GM12878 (cell line): ENCODE data around the gene RYR2. TPM values are rescaled to one million over a fixed set of nuclear protein-coding genes. Genes with fewer than 3 reads are reported as not detected.

Experiments used
- ATAC-seq: fragments of 200-7000 bp; cut with Tn5 transposase; 3 replicates; pipeline ENCODE4 v1.9.1; 2020; ENCODE audit warnings: mild to moderate bottlenecking, moderate library complexity
- BruUV-seq: library from RNA; stranded (reverse); fragments of 400-500 nt; replicated peaks from 2 replicates; lab custom pipeline; 2021; lab: Mats Ljungman, UMichigan
- CTCF ChIA-PET: fragments of 300-600 bp; sonication (Branson Sonifier 250); formaldehyde crosslinking; extraction: SDS; loops from one replicate; lab custom pipeline; 2021; ENCODE audit warnings: inconsistent platforms; lab: Yijun Ruan, JAX
- POLR2A ChIA-PET: fragments of 350-600 bp; formaldehyde crosslinking; extraction: SDS; loops from one replicate; lab custom pipeline; 2021; ENCODE audit warnings: inconsistent platforms; lab: Charles Lee
- RAD21 ChIA-PET: fragments of 300-600 bp; sonication (Branson Sonifier 250); formaldehyde crosslinking; loops from one replicate; lab custom pipeline; 2023; ENCODE audit warnings: antibody characterized with exemption; ENCODE audit not compliant: unreplicated experiment; lab: Charles Lee
- SMC1A ChIA-PET: fragments of 300-600 bp; sonication (Branson Sonifier 250); formaldehyde crosslinking; loops from one replicate; lab custom pipeline; 2023; ENCODE audit not compliant: unreplicated experiment, uncharacterized antibody; lab: Charles Lee
- DNase-seq: peaks from one replicate; pipeline ENCODE4 v3.0.0-alpha.2; 2011; ENCODE audit warnings: low read depth, low spot score
- FAIRE-seq: peaks from 3 replicates; lab custom pipeline; 2011; peaks lifted over from hg19 to GRCh38; lab: Jason Lieb, UNC
- H2AFZ ChIP-seq: 2 replicates; pipeline ENCODE4 v1.6.0; 2011; ENCODE audit warnings: low read depth, low read length, control low read depth; ENCODE audit not compliant: control insufficient read depth
- H3K27ac ChIP-seq: 2 replicates; pipeline ENCODE4 v1.5.1; 2011; ENCODE audit warnings: control low read depth; ENCODE audit not compliant: control insufficient read depth, insufficient read depth
- H3K27me3 ChIP-seq, 2 experiments: replicated peaks in 1 of 2; 2 replicates each; pipeline versions ENCODE4 v1.6.0 to v1.6.1; 2011; ENCODE audit warnings: low read length in 1 of 2; ENCODE audit not compliant: control insufficient read depth in 2 of 2, insufficient read depth in 2 of 2
- H3K36me3 ChIP-seq, 2 experiments: 2 replicates each; pipeline ENCODE4 v1.5.1; 2011; ENCODE audit warnings: low read length in 1 of 2; ENCODE audit not compliant: control insufficient read depth in 2 of 2, insufficient read depth in 2 of 2
- H3K4me1 ChIP-seq: 2 replicates; pipeline ENCODE4 v1.6.1; 2011; ENCODE audit warnings: mild to moderate bottlenecking, low read length, moderate library complexity, mixed read lengths; ENCODE audit not compliant: control insufficient read depth, insufficient read depth
- H3K4me2 ChIP-seq: 2 replicates; pipeline ENCODE4 v1.6.0; 2011; ENCODE audit warnings: control low read depth; ENCODE audit not compliant: control insufficient read depth, insufficient read depth
- H3K4me3 ChIP-seq: fragments of 200-600 bp; sonication (generic); 2 replicates; pipeline ENCODE4 v1.5.1; 2016
- H3K79me2 ChIP-seq: 2 replicates; pipeline ENCODE4 v1.6.0; 2011; ENCODE audit warnings: low read length; ENCODE audit not compliant: control insufficient read depth, insufficient read depth
- H3K9ac ChIP-seq: 2 replicates; pipeline ENCODE4 v1.8.0; 2011; ENCODE audit warnings: low read length, control low read depth, mixed read lengths; ENCODE audit not compliant: control insufficient read depth, insufficient read depth
- H3K9me3 ChIP-seq: replicated peaks from 3 replicates; pipeline ENCODE4 v1.5.1; 2011; ENCODE audit warnings: mild to moderate bottlenecking, low read length; ENCODE audit not compliant: control insufficient read depth, insufficient read depth
- H4K20me1 ChIP-seq: 2 replicates; pipeline ENCODE4 v1.6.0; 2011; ENCODE audit not compliant: control insufficient read depth, insufficient read depth
- CHD1 ChIP-seq: IDR thresholded peaks from 2 replicates; pipeline ENCODE4 v1.6.1; 2012; ENCODE audit warnings: low read depth, low read length, improper control_type of control experiment
- DPF2 ChIP-seq: fragments of 450-650 bp; IDR thresholded peaks from 2 replicates; pipeline ENCODE4 v1.6.1; 2017; ENCODE audit warnings: mild to moderate bottlenecking
- EED ChIP-seq: sonication (generic); IDR thresholded peaks from 2 replicates; pipeline ENCODE4 v1.6.1; 2016; ENCODE audit warnings: antibody characterized with exemption, low read depth
- NBN ChIP-seq: fragments of 450-650 bp; IDR thresholded peaks from 2 replicates; pipeline ENCODE4 v1.6.1; 2016
- NFIC ChIP-seq: IDR thresholded peaks from 2 replicates; pipeline ENCODE4 v1.6.1; 2012; ENCODE audit warnings: low read depth, mild to moderate bottlenecking, inconsistent platforms, low read length, moderate library complexity
- NFYA ChIP-seq: IDR thresholded peaks from 2 replicates; pipeline ENCODE4 v1.6.1; 2011; ENCODE audit warnings: low read depth, mild to moderate bottlenecking, low read length, improper control_type of control experiment, borderline replicate concordance
- PAX8 ChIP-seq: fragments of 450-650 bp; IDR thresholded peaks from 2 replicates; pipeline ENCODE4 v1.6.1; 2017; ENCODE audit warnings: mild to moderate bottlenecking, moderate library complexity
- SMAD1 ChIP-seq: fragments of 450-650 bp; IDR thresholded peaks from 2 replicates; pipeline ENCODE4 v1.6.1; 2018; ENCODE audit warnings: mild to moderate bottlenecking, low read depth; ENCODE audit not compliant: partially characterized antibody
- SRF ChIP-seq, 2 experiments: IDR thresholded peaks; 2 replicates each; pipeline ENCODE4 v1.6.1; 2011; ENCODE audit warnings: low read depth in 2 of 2, low read length in 2 of 2, mild to moderate bottlenecking in 1 of 2, moderate library complexity in 1 of 2
- ZNF217 ChIP-seq: fragments of 450-650 bp; IDR thresholded peaks from 2 replicates; pipeline ENCODE4 v1.6.1; 2017; ENCODE audit warnings: antibody characterized with exemption, mild to moderate bottlenecking
- WGBS: methylation state at CpG from one replicate; pipeline ENCODE4 v1.1.6; 2016; ENCODE audit warnings: low lambda C conversion rate; ENCODE audit not compliant: insufficient replicate concordance, insufficient coverage; ENCODE audit errors: missing lambda C conversion rate; 5-methylcytosine and 5-hydroxymethylcytosine counted together
- in situ Hi-C: fragments of 300-500 bp; cut with MboI; formaldehyde crosslinking; loops from 9 replicates; pipeline ENCODE4 v1.14.3; 2018; ENCODE audit warnings: mixed read lengths
- intact Hi-C: fragments of 100-400 bp; cut with micrococcal nuclease; formaldehyde crosslinking; loops from one replicate; pipeline ENCODE4 v1.14.2; 2022; ENCODE audit not compliant: unreplicated experiment
- polyA plus RNA-seq, 11 experiments: library from polyadenylated mRNA; depleted of rRNA in 4 of 11; unstranded in 6 of 11; stranded (reverse) in 5 of 11; fragments of >200 nt; fragmentation: Nextera tagmentation in 4 of 11; fragmentation: Illumina TruSeq in 1 of 11; extraction: Ambion mirVana in 4 of 11; extraction: Trizol in 1 of 11; gene quantifications; 1 replicate in 1 of 11; 2 replicates in 10 of 11; pipeline versions ENCODE4 v1.2.1 to v1.2.3, GENCODE V29; 2011 to 2016; ENCODE audit warnings: inconsistent platforms in 2 of 11, missing spikeins in 2 of 11, low read depth in 1 of 11
- total RNA-seq, 4 experiments: library from RNA; depleted of rRNA in 3 of 4; stranded (reverse); fragments of >200 nt in 3 of 4; fragmentation: Illumina TruSeq in 1 of 4; extraction: Trizol in 1 of 4; gene quantifications; 2 replicates each; pipeline versions ENCODE4 v1.2.1 to v1.2.3, GENCODE V29; 2013 to 2021
- TF ChIP-seq, protein P1 (sequence below): fragments of 450-650 bp; conservative IDR thresholded peaks from 2 replicates; pipeline ENCODE4 v1.6.1; 2017; ENCODE audit warnings: mild to moderate bottlenecking, moderate library complexity
- TF ChIP-seq, protein P2 (sequence below): fragments of 450-650 bp; IDR thresholded peaks from 2 replicates; pipeline ENCODE4 v1.6.1; 2017; ENCODE audit warnings: mild to moderate bottlenecking, moderate library complexity

The RYR2 gene
- total and polyA plus RNA-seq, 10 of the 15 experiments (the other 5 are each of a cell fraction or from before 2014, with no cell fraction given): 0.01 to 0.04 TPM; not detected in 8

GRCh38 chr1:237619553-237619952 lies 577.6 kb downstream of the RYR2 start:
- no peak overlapping the region for H3K4me3 ChIP-seq
- ATAC-seq: no peak
- no peaks in the 10 kb centered on the region for H3K79me2 ChIP-seq
- no peak for FAIRE-seq
- no peak overlapping the region for H2AFZ ChIP-seq
- H3K27me3 ChIP-seq: no peaks in the 10 kb centered on the region
- H3K4me2 ChIP-seq: no peak overlapping the region
- H3K27ac ChIP-seq: no peak overlapping the region
- BruUV-seq: no TSS peak
- WGBS: 56% methylated on average over 5 of the region's 5 CpGs
- H3K9ac ChIP-seq: no peak overlapping the region
- CTCF ChIA-PET: no interaction called here
- H3K36me3 ChIP-seq: no peaks in the 10 kb centered on the region
- in situ Hi-C loops: no loop called here
- no peaks in the 10 kb centered on the region for H3K9me3 ChIP-seq
- POLR2A ChIA-PET: no interaction called here
- no peak for DNase-seq
- SMC1A ChIA-PET: no interaction called here
- TF ChIP-seq EED (no peak), NFIC (no peak), SRF (IDR thresholded peaks at IDR 0.05; ENCODE audit: low read depth in 2 of 2, low read length in 2 of 2) (no peak)
- intact Hi-C loops: no loop called here
- no peaks in the 10 kb centered on the region for H4K20me1 ChIP-seq
- no peaks in the 10 kb centered on the region for H3K4me1 ChIP-seq
- RAD21 ChIA-PET: no interaction called here

- H3K79me2 ChIP-seq: no peaks in the 10 kb centered on the region
- FAIRE-seq (no peak), ATAC-seq (no peak), DNase-seq (no peak)
- ChIA-PET SMC1A (interaction anchor here (1.5 kb wide), 1 partner anchor 10 kb away, joined by 4 read pairs; no protein-coding TSS in a partner anchor), RAD21 (no interaction called here), CTCF (no interaction called here), POLR2A (no interaction called here)
- H4K20me1 ChIP-seq: no peaks in the 10 kb centered on the region
- H3K4me3 ChIP-seq: no peak overlapping the region
- H3K4me1 ChIP-seq: no peaks in the 10 kb centered on the region
- 57% methylated on average over 5 of the region's 5 CpGs for WGBS
- no peak overlapping the region for H3K27ac ChIP-seq
- H2AFZ ChIP-seq: no peak overlapping the region
- no peaks in the 10 kb centered on the region for H3K9me3 ChIP-seq
- no peak overlapping the region for H3K4me2 ChIP-seq
- intact Hi-C loops: no loop called here
- in situ Hi-C loops: no loop called here
- BruUV-seq: no TSS peak
- H3K27me3 ChIP-seq: no peaks in the 10 kb centered on the region
- H3K9ac ChIP-seq: no peak overlapping the region
- H3K36me3 ChIP-seq: no peaks in the 10 kb centered on the region
- TF ChIP-seq CHD1: no peak
- no peak for TF ChIP-seq DPF2
- no peak for TF ChIP-seq NFYA
- no peak for TF ChIP-seq ZNF217
- TF ChIP-seq, protein P1, sequence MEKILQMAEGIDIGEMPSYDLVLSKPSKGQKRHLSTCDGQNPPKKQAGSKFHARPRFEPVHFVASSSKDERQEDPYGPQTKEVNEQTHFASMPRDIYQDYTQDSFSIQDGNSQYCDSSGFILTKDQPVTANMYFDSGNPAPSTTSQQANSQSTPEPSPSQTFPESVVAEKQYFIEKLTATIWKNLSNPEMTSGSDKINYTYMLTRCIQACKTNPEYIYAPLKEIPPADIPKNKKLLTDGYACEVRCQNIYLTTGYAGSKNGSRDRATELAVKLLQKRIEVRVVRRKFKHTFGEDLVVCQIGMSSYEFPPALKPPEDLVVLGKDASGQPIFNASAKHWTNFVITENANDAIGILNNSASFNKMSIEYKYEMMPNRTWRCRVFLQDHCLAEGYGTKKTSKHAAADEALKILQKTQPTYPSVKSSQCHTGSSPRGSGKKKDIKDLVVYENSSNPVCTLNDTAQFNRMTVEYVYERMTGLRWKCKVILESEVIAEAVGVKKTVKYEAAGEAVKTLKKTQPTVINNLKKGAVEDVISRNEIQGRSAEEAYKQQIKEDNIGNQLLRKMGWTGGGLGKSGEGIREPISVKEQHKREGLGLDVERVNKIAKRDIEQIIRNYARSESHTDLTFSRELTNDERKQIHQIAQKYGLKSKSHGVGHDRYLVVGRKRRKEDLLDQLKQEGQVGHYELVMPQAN: no peak
- TF ChIP-seq, protein P2, sequence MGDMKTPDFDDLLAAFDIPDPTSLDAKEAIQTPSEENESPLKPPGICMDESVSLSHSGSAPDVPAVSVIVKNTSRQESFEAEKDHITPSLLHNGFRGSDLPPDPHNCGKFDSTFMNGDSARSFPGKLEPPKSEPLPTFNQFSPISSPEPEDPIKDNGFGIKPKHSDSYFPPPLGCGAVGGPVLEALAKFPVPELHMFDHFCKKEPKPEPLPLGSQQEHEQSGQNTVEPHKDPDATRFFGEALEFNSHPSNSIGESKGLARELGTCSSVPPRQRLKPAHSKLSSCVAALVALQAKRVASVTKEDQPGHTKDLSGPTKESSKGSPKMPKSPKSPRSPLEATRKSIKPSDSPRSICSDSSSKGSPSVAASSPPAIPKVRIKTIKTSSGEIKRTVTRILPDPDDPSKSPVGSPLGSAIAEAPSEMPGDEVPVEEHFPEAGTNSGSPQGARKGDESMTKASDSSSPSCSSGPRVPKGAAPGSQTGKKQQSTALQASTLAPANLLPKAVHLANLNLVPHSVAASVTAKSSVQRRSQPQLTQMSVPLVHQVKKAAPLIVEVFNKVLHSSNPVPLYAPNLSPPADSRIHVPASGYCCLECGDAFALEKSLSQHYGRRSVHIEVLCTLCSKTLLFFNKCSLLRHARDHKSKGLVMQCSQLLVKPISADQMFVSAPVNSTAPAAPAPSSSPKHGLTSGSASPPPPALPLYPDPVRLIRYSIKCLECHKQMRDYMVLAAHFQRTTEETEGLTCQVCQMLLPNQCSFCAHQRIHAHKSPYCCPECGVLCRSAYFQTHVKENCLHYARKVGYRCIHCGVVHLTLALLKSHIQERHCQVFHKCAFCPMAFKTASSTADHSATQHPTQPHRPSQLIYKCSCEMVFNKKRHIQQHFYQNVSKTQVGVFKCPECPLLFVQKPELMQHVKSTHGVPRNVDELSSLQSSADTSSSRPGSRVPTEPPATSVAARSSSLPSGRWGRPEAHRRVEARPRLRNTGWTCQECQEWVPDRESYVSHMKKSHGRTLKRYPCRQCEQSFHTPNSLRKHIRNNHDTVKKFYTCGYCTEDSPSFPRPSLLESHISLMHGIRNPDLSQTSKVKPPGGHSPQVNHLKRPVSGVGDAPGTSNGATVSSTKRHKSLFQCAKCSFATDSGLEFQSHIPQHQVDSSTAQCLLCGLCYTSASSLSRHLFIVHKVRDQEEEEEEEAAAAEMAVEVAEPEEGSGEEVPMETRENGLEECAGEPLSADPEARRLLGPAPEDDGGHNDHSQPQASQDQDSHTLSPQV: no peak
- TF ChIP-seq SMAD1: no peak
- TF ChIP-seq NBN: no peak
- no peak for TF ChIP-seq PAX8
Observed at GRCh38 chr1:237634922-237635321, 592.9 kb downstream of the RYR2 start.
